Fibroblast of skin of right biceps (primary cell): Measurements from ENCODE around the gene PFDN4.
A peak's percentile ranks its signal among the peaks of the same experiment; 100 is the strongest.
"Not testable (repeated sequence)": the region's sequence is repeated elsewhere in the genome, so short reads cannot be mapped to it uniquely, and the experiment has no call there.

Experiments
- DNase-seq: peaks from one replicate; pipeline ENCODE4 v3.0.0-alpha.2; 2013

Gene PFDN4

GRCh38 chr20:54201268-54201846 lies 6.5 kb upstream of the PFDN4 start:
- DNase-seq = no peak

- no peak for DNase-seq
Observed at GRCh38 chr20:54203281-54203680, 4.6 kb upstream of the PFDN4 start.

GRCh38 chr20:54204063-54204462 lies 3.8 kb upstream of the PFDN4 start:
- no peak for DNase-seq

GRCh38 chr20:54204481-54204880 lies 3.4 kb upstream of the PFDN4 start:
- no peak for DNase-seq

GRCh38 chr20:54205450-54205849 lies 2.4 kb upstream of the PFDN4 start:
- DNase-seq = no peak

- DNase-seq = no peak
Observed at GRCh38 chr20:54207053-54207742, 689 bp upstream of the PFDN4 start.

GRCh38 chr20:54208548-54209176 lies 775 bp downstream of the PFDN4 start:
- peak; percentile 66 for DNase-seq

- DNase-seq = no peak
Observed at GRCh38 chr20:54209216-54209813, 1.4 kb downstream of the PFDN4 start.

GRCh38 chr20:54212226-54212625 lies 4.3 kb downstream of the PFDN4 start:
- DNase-seq = peak; percentile 90

GRCh38 chr20:54212871-54213270 lies 5.0 kb downstream of the PFDN4 start:
- DNase-seq = no peak

- DNase-seq = no peak
Observed at GRCh38 chr20:54214566-54214965, 6.7 kb downstream of the PFDN4 start.

- DNase-seq = no peak
Observed at GRCh38 chr20:54215157-54215789, 7.4 kb downstream of the PFDN4 start.

GRCh38 chr20:54217762-54218161 lies 9.9 kb downstream of the PFDN4 start:
- DNase-seq = no peak

- DNase-seq = no peak
Observed at GRCh38 chr20:54218470-54218869, 10.6 kb downstream of the PFDN4 start.

GRCh38 chr20:54219751-54220426 lies 12.0 kb downstream of the PFDN4 start:
- DNase-seq = peak; percentile 57

- DNase-seq = no peak
Observed at GRCh38 chr20:54220722-54221121, 12.8 kb downstream of the PFDN4 start.

GRCh38 chr20:54221353-54221752 lies 13.5 kb downstream of the PFDN4 start:
- DNase-seq = no peak

GRCh38 chr20:54221996-54222890 lies 14.4 kb downstream of the PFDN4 start:
- DNase-seq = no peak

GRCh38 chr20:54223285-54223684 lies 15.4 kb downstream of the PFDN4 start:
- no peak for DNase-seq

GRCh38 chr20:54223751-54224150 lies 15.9 kb downstream of the PFDN4 start:
- no peak for DNase-seq

GRCh38 chr20:54224642-54225041 lies 16.8 kb downstream of the PFDN4 start:
- not testable (repeated sequence) for DNase-seq

GRCh38 chr20:54227241-54227640 lies 19.4 kb downstream of the PFDN4 start:
- no peak for DNase-seq
